Epithelial cell of prostate (primary cell): ENCODE measurements around the gene RSPO4.

Experiments
- DNase-seq: peaks from one replicate; pipeline ENCODE4 v3.0.0-alpha.2; 2011; ENCODE audit warnings: low read depth, low spot score
- H3K27ac ChIP-seq: fragments of 450-650 bp; 2 replicates; pipeline ENCODE4 v1.5.1; 2017; ENCODE audit warnings: mild to moderate bottlenecking

The RSPO4 gene

DNA sequence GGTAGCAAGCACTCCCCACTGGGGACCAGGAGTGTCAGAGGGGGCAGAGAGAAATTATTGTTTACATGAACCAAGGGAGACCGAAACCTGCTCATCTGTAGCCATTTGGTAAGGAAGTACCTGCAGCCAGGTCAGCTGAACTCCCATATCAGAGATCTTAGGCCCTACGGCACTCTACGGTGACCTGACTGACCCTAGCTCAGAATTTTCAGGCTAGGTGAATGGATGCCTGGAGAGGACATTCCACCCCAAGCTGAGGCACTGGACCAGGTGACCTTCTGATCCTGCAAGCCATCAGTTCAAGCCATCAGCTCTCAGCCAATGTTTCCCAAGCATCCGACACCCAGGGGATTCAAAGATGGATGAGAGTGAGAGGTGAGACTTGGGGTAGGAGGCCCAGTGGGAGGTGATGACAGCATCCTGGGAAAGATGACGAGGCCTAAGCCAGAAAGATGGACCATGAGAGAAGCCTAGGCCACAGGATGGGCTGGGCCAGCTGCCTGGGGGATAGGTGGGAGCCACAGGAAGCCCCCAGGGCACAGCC lies 88.7 kb downstream of the RSPO4 start:
- no peak for DNase-seq
- no peak overlapping the region for H3K27ac ChIP-seq

GRCh38 chr20:911882-912600 lies 90.1 kb downstream of the RSPO4 start:
- DNase-seq: no peak
- H3K27ac ChIP-seq: no peak overlapping the region

- DNase-seq: no peak
- H3K27ac ChIP-seq: no peak overlapping the region
Measured at GRCh38 chr20:910870-911770, 91.0 kb downstream of the RSPO4 start.

DNA sequence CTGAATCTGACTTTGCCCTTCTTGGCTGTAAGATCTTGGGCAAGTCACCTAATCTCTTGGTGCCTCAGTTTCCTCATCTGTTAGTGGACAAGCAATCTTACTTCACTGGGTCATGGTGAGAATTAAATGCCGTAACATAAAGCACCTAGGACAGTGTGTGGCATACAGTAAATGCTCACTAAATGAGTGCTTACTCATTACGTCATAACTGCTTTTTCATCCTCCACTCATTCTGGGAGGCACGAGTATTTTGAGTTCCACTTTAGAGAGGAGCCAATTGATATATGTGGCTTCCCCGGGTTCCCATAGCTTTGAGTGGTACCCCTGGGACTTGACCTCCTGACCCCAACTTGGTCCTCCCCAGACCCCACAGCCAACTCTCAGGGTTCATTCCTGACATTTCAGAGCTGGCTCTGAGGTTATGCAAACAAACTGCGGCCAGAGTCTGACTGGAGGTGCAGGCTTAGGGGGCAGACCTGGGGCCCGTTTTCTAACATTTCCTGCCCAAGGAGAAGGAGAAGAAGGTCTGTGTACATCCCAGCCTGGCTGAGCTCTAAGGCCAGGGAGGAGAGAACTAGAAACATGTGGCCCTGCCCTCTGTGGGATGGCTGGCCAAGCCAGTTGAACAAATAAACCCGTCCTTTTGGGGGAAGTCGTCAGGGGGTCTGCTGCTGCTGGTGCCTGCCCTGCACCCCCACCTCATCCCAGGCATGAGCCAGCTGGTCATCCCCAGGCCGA lies 91.8 kb downstream of the RSPO4 start:
- DNase-seq: no peak
- no peak overlapping the region for H3K27ac ChIP-seq

DNA sequence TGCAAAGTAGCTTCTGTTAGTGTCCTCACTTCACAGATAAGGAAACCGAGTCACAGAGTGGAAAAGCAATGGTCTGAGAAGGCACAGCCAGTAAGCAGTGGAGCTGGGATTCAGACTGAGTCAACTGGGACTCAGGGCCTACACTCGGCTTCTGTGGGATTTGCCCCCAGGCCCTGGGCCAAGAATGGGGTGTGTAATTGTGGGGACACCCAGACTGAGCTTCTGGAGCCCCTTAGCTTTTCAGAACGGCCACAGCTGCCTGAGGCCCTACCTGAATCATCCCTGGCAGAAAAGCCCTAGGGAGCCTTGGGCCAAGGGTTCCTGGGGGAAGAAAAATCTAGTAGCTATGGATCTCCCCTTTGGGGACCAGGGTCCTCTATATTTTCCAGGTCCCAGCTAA lies 92.5 kb downstream of the RSPO4 start:
- DNase-seq: no peak
- H3K27ac ChIP-seq: no peak overlapping the region
